Measurements from ENCODE around the gene LMF1. TPM values are rescaled to one million over a fixed set of nuclear protein-coding genes. Genes with fewer than 3 reads are reported as not detected.

Gene LMF1
- total and polyA plus RNA-seq, 2 of the 8 experiments (the other 6 are each of a cell fraction or from before 2014, with no cell fraction given), result 3.5 to 9.1 TPM

- no peak for TF ChIP-seq ZNF274 (IDR thresholded peaks at IDR 0.05; ENCODE audit: borderline replicate concordance, extremely low read depth, low read length)
- no peak for TF ChIP-seq BRCA1 (IDR thresholded peaks at IDR 0.05; ENCODE audit: low read depth, low read length)
- TF ChIP-seq ASH2L (IDR thresholded peaks at IDR 0.05; ENCODE audit: low read length), result no peak
- TF ChIP-seq FOSL1 (IDR thresholded peaks at IDR 0.05; ENCODE audit: insufficient read depth, low read depth, low read length), result no peak
Measured at GRCh38 chr16:856101-856500, 114.7 kb downstream of the LMF1 start (continued).

Measured in H1 (cell line).